HCT116 (cell line): ENCODE measurements around the gene DAP. TPM values are rescaled to one million over a fixed set of nuclear protein-coding genes. Genes with fewer than 3 reads are reported as not detected.

Source experiments
- ATAC-seq: fragments of 200-7000 bp; cut with Tn5 transposase; 2 replicates; pipeline ENCODE4 v1.9.1; 2020; ENCODE audit warnings: mild to moderate bottlenecking, moderate library complexity
- BruUV-seq: library from RNA; stranded (reverse); fragments of 400-500 nt; replicated peaks from 2 replicates; lab custom pipeline; 2021; lab: Mats Ljungman, UMichigan
- CTCF ChIA-PET: fragments of 300-600 bp; sonication (Branson Sonifier 250); formaldehyde crosslinking; loops from one replicate; lab custom pipeline; 2021; ENCODE audit warnings: antibody characterized with exemption; lab: Charles Lee
- POLR2A ChIA-PET: fragments of 300-600, 350-600 bp; sonication (Branson Sonifier 250); formaldehyde crosslinking; loops from one replicate; lab custom pipeline; 2021; ENCODE audit warnings: antibody characterized with exemption; lab: Charles Lee
- RAD21 ChIA-PET, 2 experiments: fragments of 300-600 bp; sonication (Branson Sonifier 250); formaldehyde crosslinking; loops; one replicate each; lab custom pipeline; 2023; ENCODE audit warnings: low total read pairs in 2 of 2; ENCODE audit not compliant: uncharacterized antibody in 2 of 2, unreplicated experiment in 2 of 2, low non-redundant PET in 1 of 2; lab: Charles Lee
- DNase-seq: peaks from one replicate; pipeline ENCODE4 v3.0.0-alpha.2; 2010; ENCODE audit warnings: low read depth, low spot score
- H2AFZ ChIP-seq: fragments of 200-600 bp; shearing (Covaris generic), sonication (generic); 2 replicates; pipeline ENCODE4 v1.6.1; 2017; ENCODE audit warnings: low read depth, mixed run types, mixed read lengths, antibody characterized with exemption, low read length; ENCODE audit not compliant: poor library complexity, severe bottlenecking
- H3K27ac ChIP-seq: 2 replicates; pipeline ENCODE4 v1.5.1; 2012; ENCODE audit warnings: low read depth, low read length
- H3K27me3 ChIP-seq: fragments of 200-600 bp; sonication (generic); 2 replicates; pipeline ENCODE4 v1.6.1; 2016; ENCODE audit warnings: mixed run types, low read length, mixed read lengths; ENCODE audit not compliant: insufficient read depth
- H3K36me3 ChIP-seq, 2 experiments: fragments of 200-500 bp in 1 of 2; fragments of 200-600 bp in 1 of 2; sonication (Bioruptor generic) in 1 of 2; sonication (generic) in 1 of 2; 2 replicates each; pipeline versions ENCODE4 v1.5.1 to v1.6.1; 2014 to 2016; ENCODE audit warnings: low read length in 2 of 2, inconsistent platforms in 1 of 2, mixed read lengths in 1 of 2, mixed run types in 1 of 2; ENCODE audit not compliant: insufficient read depth in 2 of 2, control insufficient read depth in 1 of 2
- H3K4me1 ChIP-seq, 2 experiments: fragments of 200-600 bp in 1 of 2; sonication (generic) in 1 of 2; 2 replicates each; pipeline versions ENCODE4 v1.5.1 to v1.6.1; 2012 to 2017; ENCODE audit warnings: low read length in 2 of 2, inconsistent platforms in 1 of 2, mild to moderate bottlenecking in 1 of 2, mixed read lengths in 1 of 2, mixed run types in 1 of 2, moderate library complexity in 1 of 2; ENCODE audit not compliant: insufficient read depth in 2 of 2, control insufficient read depth in 1 of 2
- H3K4me2 ChIP-seq: fragments of 200-600 bp; sonication (generic); 2 replicates; pipeline ENCODE4 v1.6.1; 2017; ENCODE audit warnings: mixed run types, low read length, mixed read lengths
- H3K4me3 ChIP-seq, 2 experiments: fragments of 200-600 bp in 1 of 2; sonication (generic) in 1 of 2; replicated peaks in 1 of 2; 2 replicates each; pipeline ENCODE4 v1.5.1; 2011 to 2016; ENCODE audit warnings: low read length in 2 of 2, control low read depth in 1 of 2, low read depth in 1 of 2, mild to moderate bottlenecking in 1 of 2, mixed read lengths in 1 of 2, mixed run types in 1 of 2
- H3K79me2 ChIP-seq: fragments of 200-600 bp; sonication (generic); 2 replicates; pipeline ENCODE4 v1.6.1; 2017; ENCODE audit warnings: mild to moderate bottlenecking, mixed run types, low read length, moderate library complexity, mixed read lengths; ENCODE audit not compliant: insufficient read depth
- H3K9ac ChIP-seq: fragments of 200-600 bp; sonication (generic); 2 replicates; pipeline ENCODE4 v1.6.1; 2016; ENCODE audit warnings: low read length, mixed read lengths
- H3K9me2 ChIP-seq: fragments of 200-600 bp; sonication (generic), shearing (Covaris generic); 2 replicates; pipeline ENCODE4 v1.6.1; 2017; ENCODE audit warnings: mixed run types, mild to moderate bottlenecking, moderate library complexity; ENCODE audit not compliant: insufficient read depth
- H3K9me3 ChIP-seq, 2 experiments: fragments of 200-500 bp in 1 of 2; fragments of 200-600 bp in 1 of 2; sonication (Bioruptor generic) in 1 of 2; sonication (generic) in 1 of 2; 2 replicates each; pipeline ENCODE4 v1.6.1; 2014 to 2017; ENCODE audit warnings: low read length in 2 of 2, mixed read lengths in 2 of 2, inconsistent platforms in 1 of 2, low read depth in 1 of 2, mild to moderate bottlenecking in 1 of 2, mixed run types in 1 of 2, moderate library complexity in 1 of 2; ENCODE audit not compliant: control insufficient read depth in 1 of 2, insufficient read depth in 1 of 2
- H4K20me1 ChIP-seq: fragments of 200-600 bp; sonication (generic), shearing (Covaris generic); 2 replicates; pipeline ENCODE4 v1.6.1; 2017; ENCODE audit warnings: mixed run types, mild to moderate bottlenecking, moderate library complexity; ENCODE audit not compliant: insufficient read depth
- CBX3 ChIP-seq: IDR thresholded peaks from 2 replicates; pipeline ENCODE4 v1.6.1; 2012; ENCODE audit warnings: low read depth
- EZH2 ChIP-seq: fragments of 200-600 bp; sonication (generic); IDR thresholded peaks from 2 replicates; pipeline ENCODE4 v1.6.1; 2017; ENCODE audit warnings: antibody characterized with exemption, mixed run types
- FOSL1 ChIP-seq: IDR thresholded peaks from 2 replicates; pipeline ENCODE4 v1.6.1; 2012; ENCODE audit warnings: low read depth
- POLR2A ChIP-seq: IDR thresholded peaks from 2 replicates; pipeline ENCODE4 v1.7.0; 2011; ENCODE audit warnings: borderline replicate concordance; ENCODE audit not compliant: insufficient read depth, insufficient read length; ENCODE audit errors: extremely low read depth
- POLR2AphosphoS5 ChIP-seq: IDR thresholded peaks from 2 replicates; pipeline ENCODE4 v1.6.1; 2011; ENCODE audit warnings: mild to moderate bottlenecking, low read depth, low read length, moderate library complexity
- RAD21 ChIP-seq: IDR thresholded peaks from 2 replicates; pipeline ENCODE4 v1.6.1; 2012; ENCODE audit warnings: low read depth, mild to moderate bottlenecking
- SP1 ChIP-seq: IDR thresholded peaks from 2 replicates; pipeline ENCODE4 v1.6.1; 2012; ENCODE audit warnings: low read depth
- SRF ChIP-seq: IDR thresholded peaks from 2 replicates; pipeline ENCODE4 v1.6.1; 2012; ENCODE audit warnings: low read depth
- TCF7L2 ChIP-seq: IDR thresholded peaks from 2 replicates; pipeline ENCODE4 v1.7.0; 2011; ENCODE audit warnings: borderline replicate concordance, inconsistent platforms; ENCODE audit not compliant: insufficient read depth, insufficient read length; ENCODE audit errors: extremely low read depth
- ZNF274 ChIP-seq: fragments of 200-500 bp; sonication (Bioruptor generic); IDR thresholded peaks from 2 replicates; pipeline ENCODE4 v1.6.1; 2014; ENCODE audit warnings: mild to moderate bottlenecking, low read depth, low read length, inconsistent platforms
- intact Hi-C: fragments of 100-400 bp; cut with micrococcal nuclease; formaldehyde crosslinking; loops from 2 replicates; pipeline ENCODE4 v1.10.0; 2022
- total RNA-seq: library from RNA; stranded (reverse); gene quantifications from one replicate; pipeline ENCODE4 v1.2.1, GENCODE V29; 2021; ENCODE audit not compliant: unreplicated experiment
- TF ChIP-seq, protein P1 (sequence below): IDR thresholded peaks from 2 replicates; pipeline ENCODE4 v1.6.1; 2012
- TF ChIP-seq, protein P2 (sequence below): IDR thresholded peaks from 2 replicates; pipeline ENCODE4 v1.6.1; 2012; ENCODE audit warnings: low read depth
- TF ChIP-seq, protein P3 (sequence below), 3 experiments: fragments of 200-600 bp in 1 of 3; sonication (generic) in 1 of 3; IDR thresholded peaks in 2 of 3; conservative IDR thresholded peaks in 1 of 3; 2 replicates each; pipeline ENCODE4 v1.5.1; 2012 to 2017; ENCODE audit warnings: low read depth in 2 of 3, low read length in 2 of 3, antibody characterized with exemption in 1 of 3, borderline replicate concordance in 1 of 3, control low read depth in 1 of 3, mild to moderate bottlenecking in 1 of 3, mixed read lengths in 1 of 3, mixed run types in 1 of 3, moderate library complexity in 1 of 3; ENCODE audit not compliant: insufficient read depth in 1 of 3

The DAP gene
- total RNA-seq, 1 experiment from 2014 or later, result 59.1 TPM

DNA sequence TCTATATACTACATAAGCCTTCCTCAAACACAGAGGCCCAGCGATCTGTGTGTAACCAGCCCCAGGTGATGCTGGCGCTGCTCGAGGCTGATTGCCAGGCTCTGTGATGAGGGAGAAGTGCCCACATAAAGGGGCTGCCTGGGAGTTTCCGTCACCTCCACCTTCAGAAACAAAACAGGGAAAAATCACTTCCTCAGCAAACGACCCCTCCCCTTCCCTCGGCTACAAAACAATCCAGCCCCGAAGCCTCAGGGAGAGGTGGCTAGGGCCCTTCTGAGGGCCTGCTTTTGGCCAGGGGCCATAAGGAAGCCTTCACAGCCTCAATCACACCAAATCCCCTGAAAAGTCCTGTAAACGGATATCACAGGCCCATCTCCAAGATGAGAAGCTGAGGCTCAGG is 51.1 kb downstream of the DAP start:
- intact Hi-C loops, result no loop called here
- ATAC-seq, result no peak
- H3K36me3 ChIP-seq, result no peaks in the 10 kb centered on the region

More for the DNA sequence above, 51.1 kb downstream of the DAP start:
- DNase-seq, result no peak
- ChIA-PET POLR2A (no interaction called here), RAD21 (no interaction called here), CTCF (no interaction called here)
- Histone ChIP-seq H3K79me2 (peaks cover 4% of the 10 kb centered on the region; the same call in 1 of the 2 replicates), H3K4me1 (peaks cover 27 to 41% of the 10 kb centered on the region in 2 experiments), H3K27ac (no peak overlapping the region), H2AFZ (no peak overlapping the region), H4K20me1 (no peaks in the 10 kb centered on the region), H3K9me2 (no peaks in the 10 kb centered on the region), H3K4me3 (no peak overlapping the region), H3K27me3 (no peaks in the 10 kb centered on the region), H3K9ac (no peak overlapping the region), H3K9me3 (no peaks in the 10 kb centered on the region), H3K4me2 (no peak overlapping the region)
- TF ChIP-seq, protein P1, sequence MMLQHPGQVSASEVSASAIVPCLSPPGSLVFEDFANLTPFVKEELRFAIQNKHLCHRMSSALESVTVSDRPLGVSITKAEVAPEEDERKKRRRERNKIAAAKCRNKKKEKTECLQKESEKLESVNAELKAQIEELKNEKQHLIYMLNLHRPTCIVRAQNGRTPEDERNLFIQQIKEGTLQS, result no peak
- TF ChIP-seq RAD21 (no peak), CBX3 (no peak), TCF7L2 (no peak), POLR2AphosphoS5 (no peak), SRF (no peak), FOSL1 (no peak), SP1 (no peak), ZNF274 (no peak), POLR2A (no peak), EZH2 (no peak)
- TF ChIP-seq, protein P2, sequence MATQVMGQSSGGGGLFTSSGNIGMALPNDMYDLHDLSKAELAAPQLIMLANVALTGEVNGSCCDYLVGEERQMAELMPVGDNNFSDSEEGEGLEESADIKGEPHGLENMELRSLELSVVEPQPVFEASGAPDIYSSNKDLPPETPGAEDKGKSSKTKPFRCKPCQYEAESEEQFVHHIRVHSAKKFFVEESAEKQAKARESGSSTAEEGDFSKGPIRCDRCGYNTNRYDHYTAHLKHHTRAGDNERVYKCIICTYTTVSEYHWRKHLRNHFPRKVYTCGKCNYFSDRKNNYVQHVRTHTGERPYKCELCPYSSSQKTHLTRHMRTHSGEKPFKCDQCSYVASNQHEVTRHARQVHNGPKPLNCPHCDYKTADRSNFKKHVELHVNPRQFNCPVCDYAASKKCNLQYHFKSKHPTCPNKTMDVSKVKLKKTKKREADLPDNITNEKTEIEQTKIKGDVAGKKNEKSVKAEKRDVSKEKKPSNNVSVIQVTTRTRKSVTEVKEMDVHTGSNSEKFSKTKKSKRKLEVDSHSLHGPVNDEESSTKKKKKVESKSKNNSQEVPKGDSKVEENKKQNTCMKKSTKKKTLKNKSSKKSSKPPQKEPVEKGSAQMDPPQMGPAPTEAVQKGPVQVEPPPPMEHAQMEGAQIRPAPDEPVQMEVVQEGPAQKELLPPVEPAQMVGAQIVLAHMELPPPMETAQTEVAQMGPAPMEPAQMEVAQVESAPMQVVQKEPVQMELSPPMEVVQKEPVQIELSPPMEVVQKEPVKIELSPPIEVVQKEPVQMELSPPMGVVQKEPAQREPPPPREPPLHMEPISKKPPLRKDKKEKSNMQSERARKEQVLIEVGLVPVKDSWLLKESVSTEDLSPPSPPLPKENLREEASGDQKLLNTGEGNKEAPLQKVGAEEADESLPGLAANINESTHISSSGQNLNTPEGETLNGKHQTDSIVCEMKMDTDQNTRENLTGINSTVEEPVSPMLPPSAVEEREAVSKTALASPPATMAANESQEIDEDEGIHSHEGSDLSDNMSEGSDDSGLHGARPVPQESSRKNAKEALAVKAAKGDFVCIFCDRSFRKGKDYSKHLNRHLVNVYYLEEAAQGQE, result no peak
- TF ChIP-seq, protein P3, sequence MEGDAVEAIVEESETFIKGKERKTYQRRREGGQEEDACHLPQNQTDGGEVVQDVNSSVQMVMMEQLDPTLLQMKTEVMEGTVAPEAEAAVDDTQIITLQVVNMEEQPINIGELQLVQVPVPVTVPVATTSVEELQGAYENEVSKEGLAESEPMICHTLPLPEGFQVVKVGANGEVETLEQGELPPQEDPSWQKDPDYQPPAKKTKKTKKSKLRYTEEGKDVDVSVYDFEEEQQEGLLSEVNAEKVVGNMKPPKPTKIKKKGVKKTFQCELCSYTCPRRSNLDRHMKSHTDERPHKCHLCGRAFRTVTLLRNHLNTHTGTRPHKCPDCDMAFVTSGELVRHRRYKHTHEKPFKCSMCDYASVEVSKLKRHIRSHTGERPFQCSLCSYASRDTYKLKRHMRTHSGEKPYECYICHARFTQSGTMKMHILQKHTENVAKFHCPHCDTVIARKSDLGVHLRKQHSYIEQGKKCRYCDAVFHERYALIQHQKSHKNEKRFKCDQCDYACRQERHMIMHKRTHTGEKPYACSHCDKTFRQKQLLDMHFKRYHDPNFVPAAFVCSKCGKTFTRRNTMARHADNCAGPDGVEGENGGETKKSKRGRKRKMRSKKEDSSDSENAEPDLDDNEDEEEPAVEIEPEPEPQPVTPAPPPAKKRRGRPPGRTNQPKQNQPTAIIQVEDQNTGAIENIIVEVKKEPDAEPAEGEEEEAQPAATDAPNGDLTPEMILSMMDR (IDR thresholded peaks at IDR 0.05 in 2 of 3, conservative IDR thresholded peaks at IDR 0.05 in 1 of 3; ENCODE audit: borderline replicate concordance in 1 of 3, insufficient read depth in 1 of 3, low read depth in 2 of 3, low read length in 2 of 3), result no peak
- no TSS peak for BruUV-seq
